B cell (primary cell): ENCODE data around the gene TMOD3. TPM values are rescaled to one million over a fixed set of nuclear protein-coding genes. Genes with fewer than 3 reads are reported as not detected.

Experiments
- ATAC-seq: fragments of 200-7000 bp; cut with Tn5 transposase; one replicate; pipeline ENCODE4 v1.10.0; 2021; ENCODE audit warnings: low read depth, mild to moderate bottlenecking, moderate number of reproducible peaks, moderate library complexity
- CTCF ChIA-PET: fragments of 350-600 bp; sonication (Branson Sonifier 250); formaldehyde crosslinking; loops from one replicate; lab custom pipeline; 2021; ENCODE audit warnings: antibody characterized with exemption, inconsistent platforms; lab: Charles Lee
- POLR2A ChIA-PET: fragments of 350-600 bp; sonication (Branson Sonifier 250); formaldehyde crosslinking; loops from one replicate; lab custom pipeline; 2021; ENCODE audit warnings: antibody characterized with exemption; lab: Charles Lee
- DNase-seq: peaks from one replicate; pipeline ENCODE4 v3.0.0; 2013
- H2AFZ ChIP-seq: 2 replicates; pipeline ENCODE4 v1.6.1; 2012; ENCODE audit warnings: mild to moderate bottlenecking, low read depth, low read length; ENCODE audit not compliant: insufficient read depth, poor library complexity, severe bottlenecking
- H3K27ac ChIP-seq, 2 donors: 1 replicate in 1 of 2; 2 replicates in 1 of 2; pipeline ENCODE4 v1.5.1; 2012 to 2013; ENCODE audit warnings: low read length in 2 of 2, mild to moderate bottlenecking in 2 of 2, moderate library complexity in 1 of 2
- H3K27me3 ChIP-seq, 4 experiments: fragments of 200-600 bp in 1 of 4; sonication (generic) in 1 of 4; replicated peaks in 1 of 4; 1 replicate in 2 of 4; 2 replicates in 2 of 4; pipeline versions ENCODE4 v1.6.1 to v1.7.0; 2013 to 2016; ENCODE audit warnings: low read length in 3 of 4, mild to moderate bottlenecking in 2 of 4, mixed read lengths in 1 of 4, moderate library complexity in 1 of 4; ENCODE audit not compliant: insufficient read depth in 4 of 4, control insufficient read depth in 3 of 4; ENCODE audit errors: control extremely low read depth in 1 of 4
- H3K36me3 ChIP-seq, 2 experiments: replicated peaks in 1 of 2; 1 replicate in 1 of 2; 2 replicates in 1 of 2; pipeline versions ENCODE4 v1.6.1 to v1.7.1; 2013; ENCODE audit warnings: low read length in 1 of 2; ENCODE audit not compliant: insufficient read depth in 2 of 2, control insufficient read depth in 1 of 2; ENCODE audit errors: control extremely low read depth in 1 of 2, extremely low read depth in 1 of 2
- H3K4me1 ChIP-seq, 2 donors: fragments of 200-600 bp in 1 of 2; sonication (generic) in 1 of 2; 1 replicate in 1 of 2; 2 replicates in 1 of 2; pipeline versions ENCODE4 v1.5.1 to v1.6.1; 2013 to 2017; ENCODE audit warnings: low read length in 2 of 2; ENCODE audit not compliant: control insufficient read depth in 2 of 2, insufficient read depth in 2 of 2
- H3K4me2 ChIP-seq: replicated peaks from 2 replicates; pipeline ENCODE3; 2012; ENCODE audit warnings: mild to moderate bottlenecking, low read depth, low read length; ENCODE audit not compliant: poor library complexity, severe bottlenecking
- H3K4me3 ChIP-seq, 5 experiments: fragments of 200-600 bp in 1 of 5; sonication (generic) in 1 of 5; 1 replicate in 3 of 5; 2 replicates in 2 of 5; pipeline versions ENCODE4 v1.5.1 to v1.7.0; 2011 to 2016; ENCODE audit warnings: low read length in 4 of 5, mild to moderate bottlenecking in 4 of 5, low read depth in 2 of 5, control low read depth in 1 of 5, moderate library complexity in 1 of 5; ENCODE audit not compliant: insufficient read depth in 1 of 5; ENCODE audit errors: control extremely low read depth in 1 of 5, extremely low read depth in 1 of 5
- H3K79me2 ChIP-seq: fragments of 200-600 bp; sonication (generic); one replicate; pipeline ENCODE4 v1.6.0; 2016; ENCODE audit warnings: low read length; ENCODE audit not compliant: control insufficient read depth, insufficient read depth
- H3K9ac ChIP-seq: fragments of 200-600 bp; sonication (generic); 2 replicates; pipeline ENCODE4 v1.6.1; 2017; ENCODE audit warnings: mild to moderate bottlenecking, low read length, moderate library complexity
- H3K9me3 ChIP-seq, 3 donors: one replicate each; pipeline versions ENCODE4 v1.6.1 to v1.7.1; 2013; ENCODE audit warnings: low read length in 2 of 3; ENCODE audit not compliant: control insufficient read depth in 2 of 3, insufficient read depth in 1 of 3; ENCODE audit errors: control extremely low read depth in 1 of 3
- H4K20me1 ChIP-seq: 2 replicates; pipeline ENCODE4 v1.6.0; 2012; ENCODE audit warnings: mild to moderate bottlenecking, low read length; ENCODE audit not compliant: insufficient read depth, control insufficient read depth, poor library complexity, severe bottlenecking
- H3K27ac Mint-ChIP-seq: one replicate; pipeline ENCODE4 v1.8.0; 2021; ENCODE audit warnings: mixed read lengths
- H3K27me3 Mint-ChIP-seq: one replicate; pipeline ENCODE4 v1.8.0; 2021; ENCODE audit warnings: mixed read lengths
- H3K4me1 Mint-ChIP-seq: one replicate; pipeline ENCODE4 v1.8.0; 2021; ENCODE audit warnings: mixed read lengths
- H3K4me3 Mint-ChIP-seq: one replicate; pipeline ENCODE4 v1.8.0; 2021; ENCODE audit warnings: mixed read lengths
- H3K9me3 Mint-ChIP-seq: one replicate; pipeline ENCODE4 v1.8.0; 2022; ENCODE audit warnings: mixed read lengths; ENCODE audit not compliant: insufficient read depth
- CTCF ChIP-seq: fragments of 200-600 bp; IDR thresholded peaks from one replicate; pipeline ENCODE4 v1.8.0; 2022; ENCODE audit warnings: antibody characterized with exemption, mild to moderate bottlenecking
- EZH2 ChIP-seq: IDR thresholded peaks from 2 replicates; pipeline ENCODE4 v1.6.1; 2012; ENCODE audit warnings: borderline replicate concordance, low read depth, mild to moderate bottlenecking, moderate library complexity, low read length; ENCODE audit not compliant: insufficient read depth, poor library complexity, severe bottlenecking
- WGBS: methylation state at CpG from one replicate; pipeline ENCODE4 v1.1.5; 2013; ENCODE audit warnings: missing lambda C conversion rate; ENCODE audit not compliant: insufficient coverage; 5-methylcytosine and 5-hydroxymethylcytosine counted together
- intact Hi-C: fragments of 100-400 bp; cut with micrococcal nuclease; formaldehyde crosslinking; loops from one replicate; pipeline ENCODE4 v1.10.0; 2022
- polyA plus RNA-seq: library from polyadenylated mRNA; depleted of rRNA; stranded (reverse); fragments of >200 nt; gene quantifications from 2 replicates; pipeline ENCODE4 v1.2.3, GENCODE V29; 2012
- total RNA-seq, 2 donors: library from RNA; stranded (reverse); fragments of 120-200 nt in 1 of 2; gene quantifications; 1 replicate in 1 of 2; 2 replicates in 1 of 2; pipeline versions ENCODE4 v1.2.3 to v1.2.4, GENCODE V29; 2013 to 2022

TMOD3 gene
- total and polyA plus RNA-seq, 2 donors (not counting 1 experiment from before 2014, with no cell fraction given): 7.2 to 52.1 TPM

GRCh38 chr15:51825698-51826097, 3.8 kb upstream of the TMOD3 start:
- no peak overlapping the region for H3K4me3 Mint-ChIP-seq
- ChIA-PET POLR2A (no interaction called here), CTCF (interaction anchor here (0.5 to 2.3 kb wide), 2 partner anchors 49 to 257 kb away, joined by 3 to 7 read pairs; no protein-coding TSS in a partner anchor)
- no peak for ATAC-seq
- Histone ChIP-seq H3K36me3 (no peaks in the 10 kb centered on the region), H3K4me3 (no peak overlapping the region), H2AFZ (no peak overlapping the region), H3K4me2 (no peak overlapping the region), H3K27me3 (no peaks in the 10 kb centered on the region), H4K20me1 (peaks cover 4% of the 10 kb centered on the region), H3K27ac (no peak overlapping the region), H3K79me2 (peaks cover 15% of the 10 kb centered on the region), H3K9me3 (peaks cover 0 to 10% (median 5%) of the 10 kb centered on the region in 3 donors), H3K9ac (no peak overlapping the region), H3K4me1 (peaks cover 4 to 8% of the 10 kb centered on the region in 2 donors)
- TF ChIP-seq CTCF: no peak
- no peak for TF ChIP-seq EZH2
- WGBS: no CpG with 5 or more reads among the region's 3 CpGs
- peaks cover 5% of the 10 kb centered on the region for H3K9me3 Mint-ChIP-seq
- no peak overlapping the region for H3K27ac Mint-ChIP-seq
- intact Hi-C loops: no loop called here
- H3K27me3 Mint-ChIP-seq: no peaks in the 10 kb centered on the region
- DNase-seq: no peak
- H3K4me1 Mint-ChIP-seq: peaks cover 9% of the 10 kb centered on the region

GRCh38 chr15:51828621-51829375, 655 bp upstream of the TMOD3 start:
- Histone ChIP-seq H3K4me1 (peaks cover 18 to 21% of the 10 kb centered on the region in 2 donors), H3K79me2 (peaks cover 46% of the 10 kb centered on the region), H3K27me3 (no peaks in the 10 kb centered on the region), H3K36me3 (no peaks in the 10 kb centered on the region), H3K27ac (no peak overlapping the region), H3K9ac (peak overlapping the region; percentile 94), H4K20me1 (peaks cover 32% of the 10 kb centered on the region), H3K4me2 (peak overlapping the region; percentile 84), H3K4me3 (peak overlapping the region in 1 of 5 experiments; percentile 72), H3K9me3 (no peaks in the 10 kb centered on the region), H2AFZ (no peak overlapping the region)
- intact Hi-C loops: loop anchor here (2.0 kb wide), 2 partner anchors 92 to 142 kb away; partner anchors contain the start of genes LEO1 and LYSMD2
- ChIA-PET POLR2A (no interaction called here), CTCF (no interaction called here)
- no peaks in the 10 kb centered on the region for H3K27me3 Mint-ChIP-seq
- peak overlapping the region; percentile 44 for H3K27ac Mint-ChIP-seq
- no peaks in the 10 kb centered on the region for H3K9me3 Mint-ChIP-seq
- ATAC-seq (no peak), DNase-seq (no peak)
- H3K4me1 Mint-ChIP-seq: peaks cover 34% of the 10 kb centered on the region
- whole genome bisulfite sequencing: 92% methylated on average over 7 of the region's 9 CpGs
- TF ChIP-seq CTCF (no peak), EZH2 (no peak)
- peak overlapping the region; percentile 98 for H3K4me3 Mint-ChIP-seq
